HG02642 (cell line): ENCODE measurements around the gene ZBTB8A.

Experiments
- ATAC-seq: cut with Tn5 transposase; IDR thresholded peaks from one replicate; pipeline ENCODE4 v1.9.1; 2021; ENCODE audit warnings: mild to moderate bottlenecking; ENCODE audit not compliant: unreplicated experiment, poor library complexity

The ZBTB8A gene

DNA sequence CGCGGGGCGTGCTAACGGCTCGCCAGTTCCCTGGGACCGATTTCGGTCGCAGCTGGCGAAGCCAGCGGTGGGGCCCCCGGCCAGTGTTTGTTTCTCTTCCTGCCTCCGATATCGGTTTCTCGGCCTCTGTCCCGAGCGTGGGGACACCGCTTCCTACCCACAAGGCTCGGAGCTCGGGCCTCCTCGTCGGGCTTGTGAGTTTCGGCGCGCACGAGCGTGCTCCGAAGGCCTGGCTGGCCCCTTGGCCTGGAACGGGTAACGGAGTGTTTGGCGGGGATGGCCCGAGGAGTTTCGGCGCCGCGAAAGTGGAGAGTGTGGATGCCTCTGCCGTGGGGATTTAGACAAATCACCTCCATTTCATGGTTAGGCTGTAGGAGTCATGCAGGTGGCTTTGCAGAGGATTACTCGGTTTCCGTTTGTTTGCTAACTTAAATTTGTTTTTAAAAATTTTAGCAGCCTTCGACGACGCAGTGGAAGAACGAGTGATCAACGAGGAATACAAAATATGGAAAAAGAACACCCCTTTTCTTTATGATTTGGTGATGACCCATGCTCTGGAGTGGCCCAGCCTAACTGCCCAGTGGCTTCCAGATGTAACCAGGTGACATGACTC lies 112.3 kb downstream of the ZBTB8A start:
- no peak for ATAC-seq

DNA sequence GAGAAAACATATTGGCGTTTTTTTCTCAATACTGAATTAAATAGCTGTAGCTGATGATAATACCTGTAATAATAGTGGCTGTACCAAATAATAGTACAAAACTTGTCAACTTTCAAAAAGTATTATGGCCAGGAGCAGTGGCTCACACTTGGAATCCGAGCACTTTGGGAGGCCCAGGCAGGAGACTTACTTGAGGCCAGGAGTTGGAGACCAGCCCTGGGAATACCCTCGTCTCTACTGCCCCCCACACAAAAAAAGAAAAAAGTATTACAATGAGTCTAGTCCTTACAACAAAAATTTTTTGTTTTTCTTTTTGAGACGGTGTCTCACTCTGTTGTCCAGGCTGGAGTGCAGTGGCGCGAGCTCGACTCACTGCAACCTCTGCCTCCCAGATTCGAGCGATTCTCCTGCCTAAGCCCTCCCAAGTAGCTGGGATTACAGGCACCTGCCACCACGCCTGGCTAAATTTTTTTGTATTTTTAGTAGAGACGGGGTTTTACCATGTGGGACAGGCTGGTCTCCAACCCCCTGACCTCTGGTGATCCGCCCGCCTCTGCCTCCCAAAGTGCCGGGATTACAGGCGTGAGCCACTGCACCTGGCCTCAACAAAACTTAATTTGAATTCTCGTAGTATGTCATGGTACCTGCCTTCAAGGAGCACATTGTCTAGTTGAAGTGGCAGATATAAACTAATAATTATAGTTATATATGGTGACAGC lies 113.2 kb downstream of the ZBTB8A start:
- ATAC-seq: no peak
